ENCODE results near the gene TIMP3.

Gene TIMP3

DNA sequence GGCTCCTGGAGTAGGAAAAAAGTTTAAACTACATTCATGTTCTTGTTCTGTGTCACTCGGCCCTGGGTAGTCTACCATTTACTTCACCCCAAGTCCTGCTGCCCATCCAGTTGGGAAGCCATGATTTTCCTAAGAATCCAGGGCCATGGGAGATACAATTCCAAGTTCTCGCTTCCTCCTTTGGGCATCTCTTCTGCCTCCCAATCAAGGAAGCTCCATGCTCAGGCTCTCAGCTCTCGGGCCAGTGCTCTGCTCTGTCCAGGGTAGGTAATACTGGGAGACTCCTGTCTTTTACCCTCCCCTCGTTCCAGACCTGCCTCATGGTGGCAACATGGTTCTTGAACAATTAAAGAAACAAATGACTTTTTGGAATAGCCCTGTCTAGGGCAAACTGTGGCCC lies 60.6 kb downstream of the TIMP3 start (continued):
- TF ChIP-seq, protein P1, sequence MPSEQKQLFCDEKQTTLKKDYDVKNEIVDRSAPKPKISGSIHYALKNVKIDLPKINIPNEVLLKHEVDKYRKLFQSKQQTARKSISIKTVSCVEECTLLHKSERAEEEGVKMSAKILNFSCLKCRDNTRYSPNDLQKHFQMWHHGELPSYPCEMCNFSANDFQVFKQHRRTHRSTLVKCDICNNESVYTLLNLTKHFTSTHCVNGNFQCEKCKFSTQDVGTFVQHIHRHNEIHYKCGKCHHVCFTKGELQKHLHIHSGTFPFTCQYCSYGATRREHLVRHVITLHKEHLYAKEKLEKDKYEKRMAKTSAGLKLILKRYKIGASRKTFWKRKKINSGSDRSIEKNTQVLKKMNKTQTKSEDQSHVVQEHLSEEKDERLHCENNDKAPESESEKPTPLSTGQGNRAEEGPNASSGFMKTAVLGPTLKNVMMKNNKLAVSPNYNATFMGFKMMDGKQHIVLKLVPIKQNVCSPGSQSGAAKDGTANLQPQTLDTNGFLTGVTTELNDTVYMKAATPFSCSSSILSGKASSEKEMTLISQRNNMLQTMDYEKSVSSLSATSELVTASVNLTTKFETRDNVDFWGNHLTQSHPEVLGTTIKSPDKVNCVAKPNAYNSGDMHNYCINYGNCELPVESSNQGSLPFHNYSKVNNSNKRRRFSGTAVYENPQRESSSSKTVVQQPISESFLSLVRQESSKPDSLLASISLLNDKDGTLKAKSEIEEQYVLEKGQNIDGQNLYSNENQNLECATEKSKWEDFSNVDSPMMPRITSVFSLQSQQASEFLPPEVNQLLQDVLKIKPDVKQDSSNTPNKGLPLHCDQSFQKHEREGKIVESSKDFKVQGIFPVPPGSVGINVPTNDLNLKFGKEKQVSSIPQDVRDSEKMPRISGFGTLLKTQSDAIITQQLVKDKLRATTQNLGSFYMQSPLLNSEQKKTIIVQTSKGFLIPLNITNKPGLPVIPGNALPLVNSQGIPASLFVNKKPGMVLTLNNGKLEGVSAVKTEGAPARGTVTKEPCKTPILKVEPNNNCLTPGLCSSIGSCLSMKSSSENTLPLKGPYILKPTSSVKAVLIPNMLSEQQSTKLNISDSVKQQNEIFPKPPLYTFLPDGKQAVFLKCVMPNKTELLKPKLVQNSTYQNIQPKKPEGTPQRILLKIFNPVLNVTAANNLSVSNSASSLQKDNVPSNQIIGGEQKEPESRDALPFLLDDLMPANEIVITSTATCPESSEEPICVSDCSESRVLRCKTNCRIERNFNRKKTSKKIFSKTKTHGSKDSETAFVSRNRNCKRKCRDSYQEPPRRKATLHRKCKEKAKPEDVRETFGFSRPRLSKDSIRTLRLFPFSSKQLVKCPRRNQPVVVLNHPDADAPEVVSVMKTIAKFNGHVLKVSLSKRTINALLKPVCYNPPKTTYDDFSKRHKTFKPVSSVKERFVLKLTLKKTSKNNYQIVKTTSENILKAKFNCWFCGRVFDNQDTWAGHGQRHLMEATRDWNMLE (tag by site-specific recombination; conservative IDR thresholded peaks at IDR 0.05; ENCODE audit: low read depth): no peak
- TF ChIP-seq WT1 (tag by site-specific recombination; IDR thresholded peaks at IDR 0.05): no peak
- no peak for TF ChIP-seq ZNF596 (tag by site-specific recombination; IDR thresholded peaks at IDR 0.05)
- no peak for TF ChIP-seq ZNF677 (tag by site-specific recombination; IDR thresholded peaks at IDR 0.05)
- TF ChIP-seq TCF7L2 (IDR thresholded peaks at IDR 0.05; ENCODE audit: borderline replicate concordance, low read depth, low read length): no peak

DNA sequence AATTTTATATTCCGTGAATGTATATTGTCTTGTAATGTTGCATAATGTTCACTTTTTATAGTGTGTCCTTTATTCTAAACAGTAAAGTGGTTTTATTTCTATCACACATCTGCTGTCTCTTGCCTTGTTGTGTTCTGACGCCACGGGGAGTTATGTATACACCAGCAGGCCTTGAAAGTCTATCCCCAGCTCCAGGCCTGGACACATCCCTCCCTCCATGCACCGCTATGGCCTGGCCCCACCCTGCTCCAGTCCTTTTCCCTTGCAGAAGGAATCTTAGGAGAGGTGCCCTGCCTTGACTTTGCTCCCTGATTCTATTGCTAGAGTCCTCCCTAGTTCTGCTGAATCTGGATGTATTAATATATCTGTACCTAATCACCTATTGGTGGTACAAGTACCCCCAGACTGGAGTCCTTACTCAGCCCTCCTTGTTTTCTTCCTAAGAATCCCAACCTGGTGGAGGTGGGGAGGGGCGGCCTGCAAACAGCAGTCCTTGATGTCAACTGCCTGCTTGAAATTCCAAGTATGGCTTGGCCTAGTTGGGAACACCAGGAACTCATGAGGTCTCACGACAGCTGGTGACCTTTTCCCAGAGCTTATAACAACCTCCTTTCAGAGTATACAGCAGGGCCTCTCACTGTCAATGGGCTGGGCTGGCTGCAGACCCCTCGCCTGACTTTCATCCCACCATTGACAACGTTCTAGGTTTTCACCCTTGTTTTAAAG lies 61.6 kb downstream of the TIMP3 start:
- CTCF ChIA-PET: interaction anchor here (0.9 kb wide), 1 partner anchor 11 kb away, joined by 4 read pairs; no protein-coding TSS in a partner anchor
- no peak for TF ChIP-seq YY1 (tag by site-specific recombination; IDR thresholded peaks at IDR 0.05)
- no peak for TF ChIP-seq ZNF157 (tag by site-specific recombination; IDR thresholded peaks at IDR 0.05)
- TF ChIP-seq, protein P2, sequence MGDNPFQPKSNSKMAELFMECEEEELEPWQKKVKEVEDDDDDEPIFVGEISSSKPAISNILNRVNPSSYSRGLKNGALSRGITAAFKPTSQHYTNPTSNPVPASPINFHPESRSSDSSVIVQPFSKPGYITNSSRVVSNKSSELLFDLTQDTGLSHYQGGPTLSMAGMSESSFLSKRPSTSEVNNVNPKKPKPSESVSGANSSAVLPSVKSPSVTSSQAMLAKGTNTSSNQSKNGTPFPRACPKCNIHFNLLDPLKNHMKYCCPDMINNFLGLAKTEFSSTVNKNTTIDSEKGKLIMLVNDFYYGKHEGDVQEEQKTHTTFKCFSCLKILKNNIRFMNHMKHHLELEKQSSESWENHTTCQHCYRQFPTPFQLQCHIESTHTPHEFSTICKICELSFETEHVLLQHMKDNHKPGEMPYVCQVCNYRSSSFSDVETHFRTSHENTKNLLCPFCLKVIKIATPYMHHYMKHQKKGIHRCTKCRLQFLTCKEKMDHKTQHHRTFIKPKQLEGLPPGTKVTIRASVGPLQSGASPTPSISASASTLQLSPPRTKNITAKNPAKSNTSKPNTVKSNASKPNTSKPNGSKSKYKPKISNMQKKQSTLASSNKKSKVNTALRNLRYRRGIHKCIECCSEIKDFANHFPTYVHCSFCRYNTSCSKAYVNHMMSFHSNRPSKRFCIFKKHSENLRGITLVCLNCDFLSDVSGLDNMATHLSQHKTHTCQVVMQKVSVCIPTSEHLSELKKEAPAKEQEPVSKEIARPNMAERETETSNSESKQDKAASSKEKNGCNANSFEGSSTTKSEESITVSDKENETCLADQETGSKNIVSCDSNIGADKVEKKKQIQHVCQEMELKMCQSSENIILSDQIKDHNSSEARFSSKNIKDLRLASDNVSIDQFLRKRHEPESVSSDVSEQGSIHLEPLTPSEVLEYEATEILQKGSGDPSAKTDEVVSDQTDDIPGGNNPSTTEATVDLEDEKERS (tag by site-specific recombination; IDR thresholded peaks at IDR 0.05): no peak
- TF ChIP-seq ZNF148 (tag by site-specific recombination; IDR thresholded peaks at IDR 0.05; ENCODE audit: borderline replicate concordance): no peak
- no peak for TF ChIP-seq ATF2 (tag by site-specific recombination; IDR thresholded peaks at IDR 0.05; ENCODE audit: low read depth)
- TF ChIP-seq MZF1 (tag by site-specific recombination; IDR thresholded peaks at IDR 0.05; ENCODE audit: borderline replicate concordance): no peak
- TF ChIP-seq ZNF416 (tag by site-specific recombination; IDR thresholded peaks at IDR 0.05): no peak
- no peak for TF ChIP-seq ZNF248 (tag by site-specific recombination; IDR thresholded peaks at IDR 0.05)
- TF ChIP-seq ZNF266 (tag by site-specific recombination; IDR thresholded peaks at IDR 0.05; ENCODE audit: low read depth): no peak
- TF ChIP-seq TRIM28 (IDR thresholded peaks at IDR 0.05; ENCODE audit: borderline replicate concordance, low read length): no peak
- no peak for TF ChIP-seq HOXA7 (CRISPR knock-in tag; IDR thresholded peaks at IDR 0.05; ENCODE audit: borderline replicate concordance)
- TF ChIP-seq ZNF10 (tag by site-specific recombination; IDR thresholded peaks at IDR 0.05): no peak
- TF ChIP-seq ZNF121 (tag by site-specific recombination; IDR thresholded peaks at IDR 0.05): no peak
- no peak for TF ChIP-seq ZNF600 (tag by site-specific recombination; IDR thresholded peaks at IDR 0.05)
- TF ChIP-seq ZBTB17 (tag by site-specific recombination; IDR thresholded peaks at IDR 0.05): no peak
- Histone ChIP-seq H3K36me3 (ENCODE audit: control insufficient read depth in 2 of 2, insufficient read depth in 1 of 2, low read length in 2 of 2) (peaks cover 0 to 27% of the 10 kb centered on the region in 2 experiments; a peak in 1 of 3 replicates), H3K9me3 (ENCODE audit: control insufficient read depth, insufficient read depth, low read depth, low read length) (no peaks in the 10 kb centered on the region), H3K4me1 (ENCODE audit: control insufficient read depth, insufficient read depth, low read length) (no peaks in the 10 kb centered on the region), H3K4me3 (ENCODE audit: low read depth, low read length) (no peak overlapping the region), H3K27ac (ENCODE audit: extremely low read depth, low read depth, low read length) (no peak overlapping the region)
- POLR2A ChIA-PET: no interaction called here

Measured in HEK293 (cell line).